Cardiac fibroblast (primary cell): Measurements from ENCODE around the gene ZNF446.
A peak's percentile ranks its signal among the peaks of the same experiment; 100 is the strongest.

Experiments
- DNase-seq, 2 donors: peaks; one replicate each; pipeline versions ENCODE4 v3.0.0 to v3.0.0-alpha.2; 2010; ENCODE audit warnings: low read depth in 2 of 2
- H3K4me3 ChIP-seq, 2 donors: replicated peaks in 1 of 2; 1 replicate in 1 of 2; 2 replicates in 1 of 2; pipeline ENCODE4 v1.5.1; 2011; ENCODE audit warnings: low read depth in 2 of 2, low read length in 2 of 2, mild to moderate bottlenecking in 2 of 2, moderate library complexity in 1 of 2
- TF ChIP-seq, protein P1 (sequence below): IDR thresholded peaks from one replicate; pipeline ENCODE4 v1.5.1; 2011; ENCODE audit warnings: low read depth, mild to moderate bottlenecking, low read length, inconsistent platforms

The ZNF446 gene

DNA sequence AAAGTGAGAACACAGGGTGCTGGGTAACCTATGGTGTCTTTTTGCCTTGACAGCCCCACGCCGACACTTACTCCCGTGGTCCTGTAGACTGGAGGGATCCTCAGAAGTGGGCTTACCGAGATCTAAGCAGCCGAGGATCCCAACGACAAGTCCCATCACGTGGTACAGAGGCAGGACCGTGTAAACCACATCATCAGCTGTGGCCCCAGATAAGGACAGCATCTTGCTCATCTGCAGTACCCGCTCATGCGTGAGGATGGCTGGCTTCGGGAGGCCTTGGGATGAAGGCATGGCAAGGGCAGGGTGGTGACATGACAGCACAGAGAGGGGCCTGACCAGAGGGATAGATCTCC is 33.6 kb downstream of the ZNF446 start:
- TF ChIP-seq, protein P1, sequence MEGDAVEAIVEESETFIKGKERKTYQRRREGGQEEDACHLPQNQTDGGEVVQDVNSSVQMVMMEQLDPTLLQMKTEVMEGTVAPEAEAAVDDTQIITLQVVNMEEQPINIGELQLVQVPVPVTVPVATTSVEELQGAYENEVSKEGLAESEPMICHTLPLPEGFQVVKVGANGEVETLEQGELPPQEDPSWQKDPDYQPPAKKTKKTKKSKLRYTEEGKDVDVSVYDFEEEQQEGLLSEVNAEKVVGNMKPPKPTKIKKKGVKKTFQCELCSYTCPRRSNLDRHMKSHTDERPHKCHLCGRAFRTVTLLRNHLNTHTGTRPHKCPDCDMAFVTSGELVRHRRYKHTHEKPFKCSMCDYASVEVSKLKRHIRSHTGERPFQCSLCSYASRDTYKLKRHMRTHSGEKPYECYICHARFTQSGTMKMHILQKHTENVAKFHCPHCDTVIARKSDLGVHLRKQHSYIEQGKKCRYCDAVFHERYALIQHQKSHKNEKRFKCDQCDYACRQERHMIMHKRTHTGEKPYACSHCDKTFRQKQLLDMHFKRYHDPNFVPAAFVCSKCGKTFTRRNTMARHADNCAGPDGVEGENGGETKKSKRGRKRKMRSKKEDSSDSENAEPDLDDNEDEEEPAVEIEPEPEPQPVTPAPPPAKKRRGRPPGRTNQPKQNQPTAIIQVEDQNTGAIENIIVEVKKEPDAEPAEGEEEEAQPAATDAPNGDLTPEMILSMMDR: no peak
- DNase-seq: no peak
- H3K4me3 ChIP-seq: no peak overlapping the region

DNA sequence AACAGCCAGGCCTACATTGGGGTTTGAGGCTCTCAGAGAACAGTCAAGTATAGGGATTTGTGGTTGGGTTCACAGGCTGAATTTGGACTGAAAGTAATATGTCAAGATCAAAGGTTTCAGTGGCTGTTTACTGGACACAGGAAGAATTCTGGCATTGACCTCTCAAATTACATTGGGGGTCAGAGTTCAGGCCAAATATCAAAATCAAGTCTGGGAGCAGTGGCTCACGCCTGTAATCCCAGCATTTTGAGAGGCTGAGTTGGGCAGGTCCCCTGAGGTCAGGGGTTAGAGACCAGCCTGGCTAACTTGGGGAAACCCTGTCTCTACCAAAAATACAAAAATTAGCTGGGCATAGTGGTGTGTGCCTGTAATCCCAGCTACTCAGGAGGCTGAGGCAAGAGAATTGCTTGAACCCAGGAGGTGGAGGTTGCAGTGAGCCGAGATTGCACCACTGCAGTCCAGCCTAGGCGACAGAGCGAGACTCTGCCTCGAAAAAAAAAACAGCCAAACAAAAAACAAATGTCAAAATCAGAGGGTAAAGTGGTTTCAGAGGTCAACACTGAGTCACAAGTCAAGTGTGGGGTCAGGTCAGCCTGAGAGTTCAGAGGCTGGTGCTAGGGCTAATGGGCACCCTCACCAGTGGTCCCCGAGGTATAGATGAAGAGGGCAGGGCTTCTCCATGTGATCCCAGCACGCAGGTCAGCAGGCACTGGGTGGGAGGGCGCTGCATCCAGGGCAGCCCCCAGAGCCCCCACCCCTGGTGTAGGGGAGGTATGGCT is 34.1 kb downstream of the ZNF446 start:
- no peak overlapping the region for H3K4me3 ChIP-seq

DNA sequence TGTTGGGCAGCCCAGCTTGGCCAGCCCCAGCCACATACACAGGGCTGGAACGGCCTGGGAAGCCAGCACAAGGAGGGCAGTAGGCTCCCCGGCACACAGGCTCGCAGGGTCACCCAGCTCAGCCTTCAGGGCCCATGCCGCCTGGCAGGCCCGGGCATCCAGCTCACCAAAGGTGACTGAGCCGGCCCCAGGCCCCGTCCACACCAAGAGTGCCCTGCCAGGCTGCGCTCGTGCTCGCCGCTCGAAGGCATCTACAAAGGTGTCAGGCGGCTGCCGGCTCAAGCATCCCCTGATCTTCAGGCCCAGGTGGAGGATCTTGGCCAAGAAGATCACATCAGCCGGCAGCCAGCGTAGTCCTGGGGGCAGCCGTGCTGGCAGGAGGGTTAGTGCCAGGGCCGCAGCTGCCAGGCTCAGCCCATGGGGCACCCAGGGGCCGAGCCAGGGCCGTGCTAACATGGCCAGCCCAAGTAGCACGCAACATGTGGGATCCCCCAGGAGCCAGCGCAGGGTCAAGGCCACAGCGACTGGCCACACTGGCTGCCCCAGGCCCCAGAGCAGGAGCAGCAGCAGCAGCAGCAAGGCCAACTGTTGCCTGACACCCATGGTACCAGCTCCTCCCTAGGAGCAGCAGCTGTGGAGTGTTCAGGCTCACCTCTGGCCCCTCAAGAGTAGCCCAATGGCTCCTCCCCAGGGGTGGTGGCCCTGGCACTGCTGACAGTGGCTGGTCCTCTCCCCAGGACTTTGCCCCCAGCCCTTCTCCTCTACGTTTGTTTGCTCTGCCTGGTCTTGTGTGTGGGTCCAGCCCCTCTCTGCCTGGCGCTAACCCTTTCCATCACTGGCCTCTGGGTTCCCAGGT is 35.4 kb downstream of the ZNF446 start, which contains the start of gene SLC27A5:
TSS of gene SLC27A5 (minus strand) at position 640 of the 856 bp plus-strand sequence. CDS start at position 603, 37 bp downstream.
- TF ChIP-seq, protein P1: no peak
- H3K4me3 ChIP-seq: no peak within 1 kb of the TSS
- DNase-seq: no peak

More for the DNA sequence above, 34.1 kb downstream of the ZNF446 start:
- DNase-seq: no peak
- TF ChIP-seq, protein P1: no peak

DNA sequence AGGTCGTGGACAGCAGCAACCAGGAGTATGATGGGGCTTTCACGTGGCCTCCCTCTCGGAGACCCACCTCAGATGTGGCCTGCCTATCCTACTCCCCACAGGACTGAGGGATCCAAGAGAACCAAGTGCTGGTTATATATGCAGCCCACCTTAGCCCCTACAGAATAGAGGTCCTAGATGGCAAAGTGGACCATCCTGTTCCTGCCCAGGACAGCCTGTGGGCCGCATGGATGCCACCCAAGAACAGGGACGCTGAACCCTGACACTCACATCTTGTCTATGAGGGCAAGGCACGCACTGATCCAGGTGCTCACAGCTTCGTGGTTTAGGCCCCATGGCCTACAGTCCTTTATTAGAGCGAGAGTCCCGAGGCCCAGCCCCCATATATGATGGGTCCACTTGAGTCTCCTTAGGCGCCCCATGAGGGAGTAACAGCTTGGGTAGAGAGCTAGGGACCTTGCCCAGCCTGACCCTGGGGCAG is 37.1 kb downstream of the ZNF446 start:
- no peak overlapping the region for H3K4me3 ChIP-seq
- DNase-seq: no peak
- TF ChIP-seq, protein P1: no peak

DNA sequence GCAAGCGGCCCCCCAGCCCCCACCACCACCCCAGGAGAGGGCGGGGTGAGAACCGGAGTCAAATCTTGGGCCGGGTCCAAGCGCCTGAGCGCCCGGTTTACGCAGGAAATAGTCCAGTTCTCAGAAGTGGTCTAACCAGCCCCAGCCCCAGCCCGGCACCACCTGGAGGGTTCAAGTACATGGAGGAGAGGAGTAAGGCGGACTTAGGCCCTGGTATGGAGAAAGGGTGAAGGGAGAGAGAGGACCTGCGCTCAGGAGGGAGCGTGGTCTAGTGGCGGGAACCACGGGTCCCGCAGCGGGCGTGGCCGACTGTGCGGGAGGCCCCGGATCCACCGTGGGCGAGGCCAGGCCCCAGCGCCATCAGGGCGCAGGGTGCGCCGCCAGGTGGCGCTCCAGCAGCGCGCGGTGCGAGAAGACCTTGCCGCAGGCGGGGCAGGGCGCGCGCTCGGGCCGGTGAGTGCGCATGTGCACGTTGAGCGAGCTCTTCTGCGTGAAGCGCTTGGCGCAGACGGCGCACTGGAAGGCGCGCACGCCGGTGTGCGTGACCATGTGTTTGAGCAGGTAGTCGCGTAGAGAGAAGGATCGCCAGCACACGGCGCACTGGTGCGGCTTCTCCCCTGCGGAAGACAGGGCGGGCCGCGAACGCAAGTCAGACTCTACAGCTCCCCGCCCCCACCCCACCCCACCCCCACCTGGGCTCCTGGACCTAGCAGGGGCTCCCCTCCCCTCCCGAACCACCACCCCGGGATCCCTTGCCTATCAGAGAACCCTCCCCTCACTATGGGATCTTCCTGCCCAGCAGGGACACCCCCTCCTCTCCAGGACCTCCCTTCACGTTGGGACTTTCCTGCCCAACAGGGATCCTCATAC is 37.8 kb downstream of the ZNF446 start:
- peak; percentile 85 to 93 for DNase-seq
- H3K4me3 ChIP-seq: peak overlapping the region; percentile 40 to 45
- TF ChIP-seq, protein P1: peak; percentile 40

DNA sequence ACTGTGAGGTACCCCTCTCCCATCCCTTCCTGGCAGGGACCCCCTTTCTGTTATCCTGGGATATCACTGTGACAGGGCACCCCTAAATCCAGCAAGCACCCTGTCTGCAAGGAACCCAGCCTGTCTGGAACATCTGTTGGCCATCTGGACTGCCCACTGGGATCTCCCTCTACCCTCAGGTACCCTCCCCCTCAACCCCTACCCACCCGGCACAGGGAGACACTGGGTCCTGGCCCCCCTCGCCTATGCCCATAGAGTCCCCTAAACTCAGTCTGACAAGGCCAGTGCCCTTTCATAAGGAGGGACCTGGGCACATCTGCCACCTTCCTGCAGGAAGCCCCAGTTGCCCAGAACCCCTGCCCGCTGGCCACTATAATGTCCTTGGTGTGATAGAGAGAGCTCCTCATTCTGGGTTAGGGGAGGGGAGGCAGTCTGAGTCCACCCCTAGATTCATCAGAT is 38.4 kb downstream of the ZNF446 start:
- DNase-seq: no peak
- TF ChIP-seq, protein P1: no peak
- H3K4me3 ChIP-seq: peak overlapping the region; percentile 40 to 45
